HG03442 (cell line): ENCODE measurements around the gene OR4K15.
"Not testable (repeated sequence)": the region's sequence is repeated elsewhere in the genome, so short reads cannot be mapped to it uniquely, and the experiment has no call there.

ENCODE experiments used
- ATAC-seq: cut with Tn5 transposase; IDR thresholded peaks from one replicate; pipeline ENCODE4 v1.9.1; 2021; ENCODE audit warnings: mild to moderate bottlenecking, moderate library complexity; ENCODE audit not compliant: unreplicated experiment

The OR4K15 gene, protein sequence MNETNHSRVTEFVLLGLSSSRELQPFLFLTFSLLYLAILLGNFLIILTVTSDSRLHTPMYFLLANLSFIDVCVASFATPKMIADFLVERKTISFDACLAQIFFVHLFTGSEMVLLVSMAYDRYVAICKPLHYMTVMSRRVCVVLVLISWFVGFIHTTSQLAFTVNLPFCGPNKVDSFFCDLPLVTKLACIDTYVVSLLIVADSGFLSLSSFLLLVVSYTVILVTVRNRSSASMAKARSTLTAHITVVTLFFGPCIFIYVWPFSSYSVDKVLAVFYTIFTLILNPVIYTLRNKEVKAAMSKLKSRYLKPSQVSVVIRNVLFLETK

DNA sequence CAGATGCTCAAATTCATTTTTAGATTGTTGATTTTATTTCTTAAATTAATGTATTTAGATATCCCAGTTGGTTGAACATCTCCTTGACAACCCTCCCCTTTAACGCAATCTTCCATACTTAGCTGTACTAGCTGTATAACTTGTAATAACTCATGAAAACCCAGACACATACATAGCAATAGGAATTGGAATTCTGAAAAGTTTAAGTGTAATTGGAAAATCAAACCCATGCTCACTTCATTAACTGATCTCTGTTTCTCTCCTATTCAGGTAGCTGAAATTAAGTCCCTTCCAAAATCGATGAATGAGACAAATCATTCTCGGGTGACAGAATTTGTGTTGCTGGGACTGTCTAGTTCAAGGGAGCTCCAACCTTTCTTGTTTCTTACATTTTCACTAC, at the start of gene OR4K15:
TSS of gene OR4K15 (plus strand) at position 301 of the 400 bp plus-strand sequence. CDS start at position 301, 0 bp downstream.
- ATAC-seq, result no peak

DNA sequence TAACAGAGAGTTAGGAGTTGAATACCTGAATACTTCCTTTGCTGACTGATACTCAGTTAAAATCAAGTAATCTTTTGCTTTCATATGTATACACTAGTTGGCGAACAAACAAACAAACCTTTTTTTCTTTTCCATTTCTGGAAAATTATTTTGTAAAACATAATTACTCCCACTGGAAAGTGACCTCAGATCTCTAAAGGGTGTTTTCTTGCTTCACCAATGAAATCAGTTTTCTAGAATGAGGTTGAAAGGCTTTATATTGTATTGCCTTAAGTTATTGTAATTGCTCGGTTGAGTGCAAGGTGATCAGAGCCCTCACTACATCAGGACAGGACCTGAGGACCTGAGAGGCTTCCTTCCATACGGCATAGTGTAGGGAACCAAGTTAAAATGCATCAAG, 44.8 kb upstream of the OR4K15 start, which contains the start of gene OR4K1:
TSS of gene OR4K1 (plus strand) at position 301 of the 400 bp plus-strand sequence. CDS start 4,750 bp downstream, outside the sequence.
- no peak for ATAC-seq

DNA sequence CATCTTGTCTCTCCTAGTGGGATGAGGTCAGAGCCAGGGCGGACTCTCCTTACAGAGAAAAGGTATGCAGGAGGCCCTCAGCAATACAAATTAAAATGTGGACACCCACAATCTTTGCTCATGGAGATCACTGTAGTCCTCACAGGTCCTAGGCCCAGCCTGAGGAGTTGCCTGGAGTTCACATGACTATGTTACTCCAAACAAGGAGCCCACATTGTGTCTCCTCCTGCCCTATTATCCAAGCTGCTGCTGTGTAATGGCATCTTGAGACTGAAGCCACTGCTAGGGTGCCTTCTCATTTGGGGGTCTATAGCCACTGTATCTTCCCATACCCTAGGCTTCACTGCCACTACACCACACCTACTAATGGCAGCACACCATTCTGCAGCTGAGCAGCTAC, 33.7 kb upstream of the OR4K15 start:
- no peak for ATAC-seq

DNA sequence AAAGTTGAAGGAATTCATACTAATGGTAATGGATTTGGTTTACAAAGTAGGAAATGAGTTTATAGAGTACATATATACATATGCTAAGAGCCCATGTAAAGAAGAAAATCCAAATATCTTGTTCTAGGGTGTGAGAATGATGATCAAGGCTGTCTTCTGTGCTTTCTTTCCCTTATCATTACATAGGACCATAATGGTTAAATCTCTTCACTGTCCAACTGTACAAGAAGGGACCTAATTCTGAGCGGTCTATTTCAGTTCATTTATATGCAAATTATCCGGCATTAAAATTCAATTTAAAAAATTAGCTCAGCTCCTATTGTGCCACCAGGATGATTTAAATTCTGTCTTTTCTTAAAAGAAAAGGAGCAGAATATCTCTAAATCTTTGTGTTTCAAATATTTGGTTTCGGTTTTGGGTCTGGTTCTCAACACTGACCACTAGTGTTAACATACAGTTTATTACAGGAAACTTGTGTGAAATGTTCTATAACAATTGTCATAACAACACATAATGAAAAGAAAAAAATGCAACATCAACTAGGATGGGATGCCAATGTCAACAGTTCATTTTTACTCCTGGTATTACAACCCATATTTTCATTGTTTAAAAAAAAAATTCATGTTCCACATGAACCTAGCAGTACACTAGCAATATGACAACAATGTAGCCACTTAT, 27.8 kb upstream of the OR4K15 start:
- ATAC-seq, result no peak

DNA sequence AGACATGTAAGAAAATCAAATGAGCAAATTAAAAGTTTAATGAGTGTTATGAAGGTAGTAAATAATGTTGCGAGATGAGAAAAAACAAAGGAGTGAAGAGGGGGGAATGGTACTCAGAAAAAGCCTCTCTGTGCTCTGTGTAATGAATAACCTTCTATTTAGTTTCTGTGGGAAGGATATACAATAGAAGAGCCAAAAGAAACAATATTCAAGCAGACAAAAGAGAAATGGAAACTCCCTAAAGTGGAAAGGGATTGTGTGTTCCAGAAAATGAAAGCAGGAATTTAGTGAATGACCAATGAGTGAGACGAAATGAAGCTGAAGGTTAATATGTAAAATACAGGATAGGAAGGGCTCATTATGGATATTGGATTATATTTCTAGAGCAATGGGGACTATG, 26.2 kb upstream of the OR4K15 start:
- no peak for ATAC-seq

DNA sequence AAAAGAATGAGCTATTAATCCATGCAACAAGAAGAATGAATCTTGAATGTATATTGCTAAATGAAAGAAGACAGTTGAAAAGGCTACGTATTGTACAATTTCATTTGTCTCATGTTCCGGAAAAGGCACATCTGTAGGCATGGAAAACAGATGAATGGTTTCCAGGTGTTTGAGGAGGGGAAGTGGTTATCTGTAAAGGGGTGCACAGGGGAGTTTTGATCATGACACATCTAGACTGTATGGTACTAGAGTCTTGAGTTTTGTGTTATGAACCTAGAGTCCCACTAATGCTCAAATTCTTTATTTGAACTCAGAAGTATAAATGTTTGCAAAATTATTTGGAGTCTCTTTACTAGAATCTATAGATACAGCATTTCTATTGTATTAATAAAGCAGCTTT, 5.7 kb upstream of the OR4K15 start:
- ATAC-seq, result not testable (repeated sequence)

DNA sequence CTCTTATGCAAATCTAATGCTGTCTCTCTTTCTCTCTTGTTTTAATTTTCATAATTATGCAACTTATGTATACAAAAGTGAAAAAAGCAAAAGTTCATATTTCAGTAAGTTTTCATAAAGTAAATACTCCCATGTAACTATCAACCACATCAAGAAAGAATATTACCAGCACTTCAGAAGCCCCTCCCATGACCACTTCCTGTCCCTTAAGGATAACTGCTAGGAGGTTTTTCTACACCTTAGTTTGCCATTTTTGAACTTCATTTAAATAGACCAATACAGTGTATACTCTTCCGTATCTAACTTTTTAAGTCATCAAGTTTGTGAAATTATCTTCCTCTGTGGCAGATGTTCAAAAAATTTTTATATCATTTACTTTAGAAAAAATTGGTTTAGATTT, 547 bp upstream of the OR4K15 start:
- no peak for ATAC-seq

DNA sequence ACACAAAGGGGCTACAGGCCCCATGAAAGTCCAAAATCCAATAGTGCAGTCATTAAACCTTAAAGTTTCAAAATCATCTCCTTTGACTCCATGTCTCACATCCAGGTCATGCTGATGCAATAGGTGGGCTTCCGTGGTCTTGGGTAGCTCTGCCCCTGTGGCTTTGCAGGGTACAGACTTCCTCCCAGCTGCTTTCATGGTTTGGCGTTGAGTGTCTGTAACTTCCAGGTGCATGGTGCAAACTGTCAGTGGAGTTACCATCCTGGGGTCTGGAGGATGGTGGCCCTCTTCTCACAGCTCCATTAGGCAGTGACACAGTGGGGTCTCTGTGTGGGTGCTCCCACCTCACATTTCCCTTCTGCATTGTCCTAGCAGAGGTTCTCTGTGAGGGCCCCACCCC, 18.0 kb downstream of the OR4K15 start:
- no peak for ATAC-seq

DNA sequence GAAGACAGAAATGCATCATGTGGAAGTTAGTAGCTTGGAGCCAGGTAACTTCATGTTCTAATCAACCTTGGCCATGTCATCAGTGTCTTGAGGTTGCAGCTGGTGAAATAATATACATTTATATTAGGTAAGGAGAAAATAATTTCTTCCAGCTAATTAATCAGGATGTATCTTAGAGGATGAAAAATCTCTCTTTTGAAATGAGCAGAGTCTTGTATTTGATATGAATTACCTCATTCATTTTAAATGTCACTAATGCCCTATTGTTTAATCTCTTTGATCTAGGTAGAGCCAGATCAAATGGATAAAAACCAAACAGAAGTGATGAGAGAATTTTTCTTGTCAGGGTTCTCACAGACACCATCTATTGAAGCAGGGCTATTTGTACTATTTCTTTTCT, 26.5 kb downstream of the OR4K15 start, which contains the start of gene OR4Q2:
TSS of gene OR4Q2 (plus strand) at position 301 of the 400 bp plus-strand sequence.
- no peak for ATAC-seq

DNA sequence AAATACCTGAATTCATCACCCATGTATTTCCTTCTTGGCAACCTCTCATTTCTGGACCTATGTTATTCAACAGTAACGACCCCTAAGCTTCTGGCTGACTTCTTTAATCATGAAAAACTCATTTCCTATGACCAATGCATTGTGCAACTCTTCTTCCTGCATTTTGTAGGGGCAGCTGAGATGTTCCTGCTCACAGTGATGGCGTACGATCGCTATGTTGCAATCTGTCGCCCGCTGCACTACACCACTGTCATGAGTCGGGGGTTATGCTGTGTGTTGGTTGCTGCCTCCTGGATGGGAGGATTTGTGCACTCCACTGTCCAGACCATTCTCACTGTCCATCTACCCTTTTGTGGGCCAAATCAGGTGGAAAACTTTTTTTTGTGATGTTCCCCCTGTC, 26.9 kb downstream of the OR4K15 start:
- ATAC-seq, result no peak

DNA sequence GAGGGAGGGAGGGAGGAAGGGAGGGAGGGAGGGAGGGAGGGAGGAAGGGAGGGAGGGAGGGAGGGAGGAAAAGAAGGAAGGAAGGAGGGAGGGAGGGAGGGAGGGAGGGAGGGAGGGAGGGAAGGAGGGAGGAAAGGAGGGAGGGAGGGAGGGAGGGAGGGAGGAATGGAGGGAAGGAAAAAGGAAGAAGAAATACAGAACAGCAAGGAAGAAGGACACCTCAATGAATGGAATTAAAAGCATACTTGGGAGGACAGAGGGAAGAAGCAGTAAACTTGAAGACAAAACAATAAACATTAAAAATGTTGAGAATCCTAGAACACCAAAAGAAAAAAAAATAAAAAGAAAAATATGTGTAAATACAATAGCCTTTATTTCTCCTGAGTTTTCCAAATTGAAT, 32.8 kb downstream of the OR4K15 start:
- ATAC-seq, result no peak

DNA sequence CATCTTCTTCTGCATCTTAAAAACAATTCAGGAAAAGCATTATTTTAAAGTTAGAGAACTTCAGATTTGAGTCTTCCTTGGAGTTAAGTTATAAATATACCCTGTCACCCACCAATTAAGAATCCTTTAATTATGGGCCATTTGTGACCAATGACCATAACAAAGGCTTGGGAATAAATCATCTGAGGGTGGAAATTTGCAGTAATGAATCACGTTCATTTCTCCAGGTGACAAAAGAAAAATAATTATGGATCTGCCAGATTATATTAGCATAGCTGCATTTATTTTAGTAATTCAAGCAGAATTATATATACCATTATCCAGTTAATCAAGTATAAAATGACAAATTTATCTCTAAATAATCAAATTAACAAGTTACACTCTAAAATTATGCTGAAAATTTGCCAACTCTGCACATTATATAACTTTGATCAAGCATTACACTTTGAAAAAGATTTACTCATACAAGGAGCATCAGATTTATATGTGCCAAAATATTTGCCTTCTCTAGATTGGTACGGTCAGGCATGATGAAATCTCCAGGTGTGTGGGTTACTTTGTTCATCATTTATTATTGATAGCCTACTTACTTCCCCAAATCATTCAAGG, 44.0 kb downstream of the OR4K15 start, which contains the start of gene OR4K14:
TSS of gene OR4K14 (minus strand) at position 51 of the 609 bp plus-strand sequence. CDS start 4,114 bp downstream, outside the sequence.
- no peak for ATAC-seq
